ENCODE data around the gene CRB2.

DNA sequence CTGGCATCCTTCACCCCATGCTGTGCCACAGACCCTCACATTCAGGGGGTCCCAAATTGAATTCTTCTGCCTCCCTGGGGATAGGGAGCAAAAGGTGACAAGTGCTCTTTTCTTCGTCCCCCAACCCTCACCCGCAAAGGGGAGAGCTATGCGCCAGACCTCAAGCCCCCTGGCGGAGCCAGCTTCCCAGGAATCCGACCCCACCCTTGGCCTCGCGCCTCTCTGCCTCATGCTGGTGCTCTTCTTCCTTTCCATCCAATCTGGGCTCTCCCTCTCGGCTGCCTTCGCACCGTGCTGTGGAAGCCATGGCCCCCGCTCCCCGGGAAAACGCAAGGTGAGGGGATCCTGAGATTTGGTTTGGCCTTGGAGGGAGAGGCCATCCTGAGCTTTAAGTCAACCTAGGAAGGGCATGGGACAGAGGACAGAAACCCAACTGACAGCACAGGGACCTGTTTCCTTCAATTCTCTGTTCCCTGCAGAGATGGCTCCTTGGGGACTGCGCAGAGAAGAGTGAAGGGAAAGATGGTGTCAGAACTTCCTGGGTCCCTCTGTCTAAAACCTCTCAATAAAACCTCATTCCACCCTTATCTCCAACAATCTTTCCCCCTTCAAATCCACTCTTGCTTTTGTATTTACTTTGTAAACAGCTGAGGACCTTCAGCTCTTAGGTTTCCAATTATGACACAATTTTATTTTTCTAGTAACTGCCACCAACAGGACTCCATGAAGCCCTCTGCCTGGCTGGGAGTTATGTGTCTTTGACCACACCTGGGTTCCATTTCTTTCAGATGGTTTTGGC lies 36.3 kb upstream of the CRB2 start:
- no peak for TF ChIP-seq EZH2phosphoT487 (IDR thresholded peaks at IDR 0.05; ENCODE audit: borderline replicate concordance, low read length)
- TF ChIP-seq, protein P1, sequence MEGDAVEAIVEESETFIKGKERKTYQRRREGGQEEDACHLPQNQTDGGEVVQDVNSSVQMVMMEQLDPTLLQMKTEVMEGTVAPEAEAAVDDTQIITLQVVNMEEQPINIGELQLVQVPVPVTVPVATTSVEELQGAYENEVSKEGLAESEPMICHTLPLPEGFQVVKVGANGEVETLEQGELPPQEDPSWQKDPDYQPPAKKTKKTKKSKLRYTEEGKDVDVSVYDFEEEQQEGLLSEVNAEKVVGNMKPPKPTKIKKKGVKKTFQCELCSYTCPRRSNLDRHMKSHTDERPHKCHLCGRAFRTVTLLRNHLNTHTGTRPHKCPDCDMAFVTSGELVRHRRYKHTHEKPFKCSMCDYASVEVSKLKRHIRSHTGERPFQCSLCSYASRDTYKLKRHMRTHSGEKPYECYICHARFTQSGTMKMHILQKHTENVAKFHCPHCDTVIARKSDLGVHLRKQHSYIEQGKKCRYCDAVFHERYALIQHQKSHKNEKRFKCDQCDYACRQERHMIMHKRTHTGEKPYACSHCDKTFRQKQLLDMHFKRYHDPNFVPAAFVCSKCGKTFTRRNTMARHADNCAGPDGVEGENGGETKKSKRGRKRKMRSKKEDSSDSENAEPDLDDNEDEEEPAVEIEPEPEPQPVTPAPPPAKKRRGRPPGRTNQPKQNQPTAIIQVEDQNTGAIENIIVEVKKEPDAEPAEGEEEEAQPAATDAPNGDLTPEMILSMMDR (IDR thresholded peaks at IDR 0.05; ENCODE audit: low read depth, low read length, poor library complexity, severe bottlenecking): no peak
